GM23338 (cell line): ENCODE measurements around the gene SEMA4D. TPM values are rescaled to one million over a fixed set of nuclear protein-coding genes. Genes with fewer than 3 reads are reported as not detected.

ENCODE experiments used
- ATAC-seq: fragments of 200-7000 bp; cut with Tn5 transposase; 3 replicates; pipeline ENCODE4 v1.9.1; 2020
- DNase-seq: peaks from one replicate; pipeline ENCODE4 v3.0.0-alpha.2; 2015; ENCODE audit warnings: low spot score
- H2AFZ ChIP-seq: fragments of 200-600 bp; sonication (generic); 2 replicates; pipeline ENCODE4 v1.8.0; 2016; ENCODE audit warnings: antibody characterized with exemption, mild to moderate bottlenecking, moderate library complexity
- H3F3A ChIP-seq: fragments of 200-600 bp; sonication (generic); replicated peaks from 2 replicates; pipeline ENCODE4 v1.8.0; 2017; ENCODE audit warnings: antibody characterized with exemption, mixed run types, low read depth
- H3K27ac ChIP-seq: fragments of 200-600 bp; sonication (generic); 2 replicates; pipeline ENCODE4 v1.6.1; 2016; ENCODE audit warnings: low read depth
- H3K27me3 ChIP-seq: fragments of 200-600 bp; sonication (generic); 2 replicates; pipeline ENCODE4 v1.8.0; 2016; ENCODE audit warnings: mild to moderate bottlenecking, mixed run types, moderate library complexity; ENCODE audit not compliant: insufficient read depth
- H3K36me3 ChIP-seq: fragments of 200-600 bp; sonication (generic); 2 replicates; pipeline ENCODE4 v1.8.0; 2016; ENCODE audit warnings: mild to moderate bottlenecking; ENCODE audit not compliant: insufficient read depth
- H3K4me1 ChIP-seq: fragments of 200-600 bp; sonication (generic); 2 replicates; pipeline ENCODE4 v1.8.0; 2016; ENCODE audit warnings: mild to moderate bottlenecking, moderate library complexity; ENCODE audit not compliant: insufficient read depth
- H3K4me2 ChIP-seq: fragments of 200-600 bp; sonication (generic); 2 replicates; pipeline ENCODE4 v1.7.1; 2017; ENCODE audit warnings: mixed run types
- H3K4me3 ChIP-seq: fragments of 200-600 bp; sonication (generic); 2 replicates; pipeline ENCODE4 v1.6.1; 2016; ENCODE audit warnings: mixed run types
- H3K79me2 ChIP-seq: fragments of 200-600 bp; sonication (generic); replicated peaks from 2 replicates; pipeline ENCODE4 v1.8.0; 2017; ENCODE audit warnings: mild to moderate bottlenecking; ENCODE audit not compliant: insufficient read depth
- H3K9me2 ChIP-seq: fragments of 200-600 bp; sonication (generic); 2 replicates; pipeline ENCODE4 v1.8.0; 2017; ENCODE audit not compliant: insufficient read depth
- H4K20me1 ChIP-seq: fragments of 200-600 bp; sonication (generic); replicated peaks from 2 replicates; pipeline ENCODE4 v1.8.0; 2017; ENCODE audit warnings: mild to moderate bottlenecking; ENCODE audit not compliant: insufficient read depth
- H3K27ac Mint-ChIP-seq: 2 replicates; pipeline ENCODE4 v1.8.0; 2020; ENCODE audit warnings: inconsistent platforms, mild to moderate bottlenecking, moderate library complexity, mixed read lengths
- H3K27me3 Mint-ChIP-seq: 3 replicates; pipeline ENCODE4 v1.8.0; 2022; ENCODE audit warnings: low read depth, mild to moderate bottlenecking, moderate library complexity, mixed read lengths, inconsistent platforms; ENCODE audit not compliant: insufficient read depth, poor library complexity
- H3K36me3 Mint-ChIP-seq: 3 replicates; pipeline ENCODE4 v1.8.0; 2021; ENCODE audit warnings: low read depth, mild to moderate bottlenecking, inconsistent platforms, moderate library complexity, mixed read lengths
- H3K4me1 Mint-ChIP-seq: 3 replicates; pipeline ENCODE4 v1.8.0; 2020; ENCODE audit warnings: mild to moderate bottlenecking, inconsistent platforms, mixed read lengths
- H3K4me3 Mint-ChIP-seq: 3 replicates; pipeline ENCODE4 v1.8.0; 2021; ENCODE audit warnings: moderate library complexity, mild to moderate bottlenecking, inconsistent platforms, mixed read lengths
- H3K9me3 Mint-ChIP-seq: 3 replicates; pipeline ENCODE4 v1.8.0; 2020; ENCODE audit warnings: moderate library complexity, mild to moderate bottlenecking, inconsistent platforms, mixed read lengths
- CTCF ChIP-seq, 2 experiments: fragments of 200-600 bp in 1 of 2; sonication (generic) in 1 of 2; conservative IDR thresholded peaks; 2 replicates each; pipeline versions ENCODE4 v1.5.1 to v1.6.1; 2016 to 2017; ENCODE audit warnings: antibody characterized with exemption in 2 of 2, low read depth in 2 of 2, mild to moderate bottlenecking in 2 of 2, moderate library complexity in 1 of 2
- ETS1 ChIP-seq: IDR thresholded peaks from 2 replicates; pipeline ENCODE4 v1.6.1; 2016; ENCODE audit warnings: antibody characterized with exemption
- JUNB ChIP-seq: IDR thresholded peaks from one replicate; pipeline ENCODE4 v1.6.1; 2016; ENCODE audit warnings: antibody characterized with exemption; ENCODE audit not compliant: unreplicated experiment
- POLR2AphosphoS5 ChIP-seq: IDR thresholded peaks from 2 replicates; pipeline ENCODE4 v1.6.1; 2016; ENCODE audit warnings: antibody characterized with exemption, low read depth
- STAT1 ChIP-seq: IDR thresholded peaks from one replicate; pipeline ENCODE4 v1.6.1; 2016; ENCODE audit warnings: antibody characterized with exemption; ENCODE audit not compliant: unreplicated experiment
- ZNF462 ChIP-seq: fragments of 250-450 bp; sonication (Bioruptor Pico); IDR thresholded peaks from 2 replicates; pipeline ENCODE4 v1.5.0; 2020; ENCODE audit warnings: mild to moderate bottlenecking, moderate library complexity
- polyA plus RNA-seq: library from polyadenylated mRNA; unstranded; fragments of >200 nt; fragmentation: Nextera tagmentation; extraction: Ambion mirVana; gene quantifications from 2 replicates; pipeline ENCODE4 v1.2.1, GENCODE V29; 2016
- total RNA-seq: library from RNA; depleted of rRNA; stranded (reverse); fragments of >200 nt; shearing (Covaris generic); gene quantifications from 2 replicates; pipeline ENCODE4 v1.2.3, GENCODE V29; 2014

The SEMA4D gene
- total and polyA plus RNA-seq, 2 experiments from 2014 or later = 19.3 to 63.0 TPM

GRCh38 chr9:89483592-89484474 is 14.1 kb downstream of the SEMA4D start (continued):
- no peak for TF ChIP-seq CTCF (conservative IDR thresholded peaks at IDR 0.05; ENCODE audit: low read depth in 2 of 2)
- no peak for TF ChIP-seq STAT1
- no peak for TF ChIP-seq JUNB
- no peak for TF ChIP-seq ETS1

- no peak overlapping the region for H2AFZ ChIP-seq
- H3K27ac Mint-ChIP-seq = peak overlapping the region; percentile 58; the same call in 1 of the 2 replicates
- no peaks in the 10 kb centered on the region for H3K9me2 ChIP-seq
- peaks cover 9% of the 10 kb centered on the region for H3K27me3 Mint-ChIP-seq
- H3K4me1 Mint-ChIP-seq = peaks cover 48% of the 10 kb centered on the region
- no peak for TF ChIP-seq POLR2AphosphoS5
- no peak for TF ChIP-seq JUNB
- no peak for TF ChIP-seq ETS1
- no peak for TF ChIP-seq ZNF462 (CRISPR knock-in tag)
- H3F3A ChIP-seq = no peaks in the 10 kb centered on the region
- H3K4me3 Mint-ChIP-seq = no peak overlapping the region
- H3K9me3 Mint-ChIP-seq = 0 out of 3 replicates have a peak, but pooled peaks cover 6% of the 10 kb centered on the region
- 0 out of 2 replicates have a peak overlapping the region, but pooled peaks have one; percentile 74 for H3K27ac ChIP-seq
- no peak for DNase-seq
- no peak overlapping the region for H3K4me2 ChIP-seq
- H3K27me3 ChIP-seq = no peaks in the 10 kb centered on the region
- peaks cover 15% of the 10 kb centered on the region for H4K20me1 ChIP-seq
- no peaks in the 10 kb centered on the region for H3K36me3 ChIP-seq
- H3K4me1 ChIP-seq = peaks cover 28% of the 10 kb centered on the region
- peaks cover 86% of the 10 kb centered on the region for H3K79me2 ChIP-seq
- ATAC-seq = peak; percentile 40
- H3K36me3 Mint-ChIP-seq = peaks cover 23% of the 10 kb centered on the region
- H3K4me3 ChIP-seq = no peak overlapping the region
Observed at GRCh38 chr9:89482901-89483361, 15.0 kb downstream of the SEMA4D start.
